Astrocyte (in vitro differentiated cells and primary cell): ENCODE measurements around the gene NCF4. TPM values are rescaled to one million over a fixed set of nuclear protein-coding genes. Genes with fewer than 3 reads are reported as not detected.

Experiments used
- DNase-seq: peaks from one replicate; pipeline ENCODE4 v3.0.0-alpha.2; 2010; ENCODE audit warnings: low read depth
- FAIRE-seq: peaks from 2 replicates; lab custom pipeline; 2011; peaks lifted over from hg19 to GRCh38; lab: Jason Lieb, UNC
- H2AFZ ChIP-seq: 2 replicates; pipeline ENCODE4 v1.6.0; 2012; ENCODE audit warnings: low read depth, low read length, inconsistent platforms
- H3K27ac ChIP-seq: 2 replicates; pipeline ENCODE4 v1.5.1; 2011; ENCODE audit warnings: low read depth, low read length, inconsistent platforms
- H3K27me3 ChIP-seq: 2 replicates; pipeline ENCODE4 v1.6.0; 2011; ENCODE audit warnings: low read length, inconsistent platforms; ENCODE audit not compliant: insufficient read depth
- H3K36me3 ChIP-seq: 2 replicates; pipeline ENCODE4 v1.5.1; 2011; ENCODE audit warnings: low read length, inconsistent platforms; ENCODE audit not compliant: insufficient read depth
- H3K4me1 ChIP-seq: 2 replicates; pipeline ENCODE4 v1.5.1; 2011; ENCODE audit warnings: low read length, inconsistent platforms; ENCODE audit not compliant: insufficient read depth
- H3K4me2 ChIP-seq: 2 replicates; pipeline ENCODE4 v1.6.0; 2012; ENCODE audit warnings: low read length, inconsistent platforms
- H3K4me3 ChIP-seq: 2 replicates; pipeline ENCODE4 v1.5.1; 2011; ENCODE audit warnings: low read depth, mild to moderate bottlenecking, low read length, inconsistent platforms; ENCODE audit not compliant: insufficient read depth
- H3K79me2 ChIP-seq: 2 replicates; pipeline ENCODE4 v1.6.0; 2012; ENCODE audit warnings: mild to moderate bottlenecking, low read length, inconsistent platforms; ENCODE audit not compliant: insufficient read depth
- H3K9ac ChIP-seq: 2 replicates; pipeline ENCODE4 v1.6.0; 2012; ENCODE audit warnings: mild to moderate bottlenecking, low read length, inconsistent platforms
- H3K9me3 ChIP-seq: 2 replicates; pipeline ENCODE4 v1.5.1; 2012; ENCODE audit warnings: low read depth, mild to moderate bottlenecking, low read length, inconsistent platforms; ENCODE audit not compliant: insufficient read depth
- H4K20me1 ChIP-seq: 2 replicates; pipeline ENCODE4 v1.6.0; 2012; ENCODE audit warnings: low read length, inconsistent platforms; ENCODE audit not compliant: insufficient read depth
- H3K27ac Mint-ChIP-seq: one replicate; pipeline ENCODE4 v1.8.0; 2021; ENCODE audit warnings: mild to moderate bottlenecking, mixed read lengths; ENCODE audit not compliant: unreplicated experiment
- H3K27me3 Mint-ChIP-seq: one replicate; pipeline ENCODE4 v1.8.0; 2021; ENCODE audit warnings: low read depth, mixed read lengths; ENCODE audit not compliant: unreplicated experiment
- H3K36me3 Mint-ChIP-seq: one replicate; pipeline ENCODE4 v1.8.0; 2021; ENCODE audit warnings: low read depth, mixed read lengths; ENCODE audit not compliant: unreplicated experiment
- H3K4me1 Mint-ChIP-seq: one replicate; pipeline ENCODE4 v1.8.0; 2021; ENCODE audit warnings: low read depth, mixed read lengths; ENCODE audit not compliant: unreplicated experiment
- H3K4me3 Mint-ChIP-seq: one replicate; pipeline ENCODE4 v1.8.0; 2021; ENCODE audit warnings: mild to moderate bottlenecking, moderate library complexity, mixed read lengths; ENCODE audit not compliant: unreplicated experiment
- H3K9me3 Mint-ChIP-seq: one replicate; pipeline ENCODE4 v1.8.0; 2021; ENCODE audit warnings: mild to moderate bottlenecking, mixed read lengths; ENCODE audit not compliant: unreplicated experiment
- CTCF ChIP-seq: IDR thresholded peaks from 2 replicates; pipeline ENCODE4 v1.5.1; 2011; ENCODE audit warnings: low read depth, mild to moderate bottlenecking, inconsistent platforms, low read length, moderate library complexity; ENCODE audit not compliant: insufficient read depth
- EZH2 ChIP-seq: IDR thresholded peaks from 2 replicates; pipeline ENCODE4 v1.6.1; 2012; ENCODE audit warnings: mild to moderate bottlenecking, low read length, inconsistent platforms; ENCODE audit not compliant: insufficient read depth
- total RNA-seq: library from RNA; stranded (reverse); gene quantifications from 2 replicates; pipeline ENCODE4 v1.2.1, GENCODE V29; 2021

The NCF4 gene
- total RNA-seq, 1 donor from 2014 or later, result not detected

- DNase-seq (no peak), FAIRE-seq (no peak)
- Mint-ChIP-seq H3K4me3 (no peak overlapping the region), H3K4me1 (no peaks in the 10 kb centered on the region), H3K27ac (no peak overlapping the region), H3K9me3 (peaks cover 5% of the 10 kb centered on the region), H3K27me3 (peaks cover 57% of the 10 kb centered on the region), H3K36me3 (peaks cover 3% of the 10 kb centered on the region)
- H3K36me3 ChIP-seq, result no peaks in the 10 kb centered on the region
- H3K4me1 ChIP-seq, result no peaks in the 10 kb centered on the region
- TF ChIP-seq CTCF, result no peak
- TF ChIP-seq EZH2, result no peak
- no peak overlapping the region for H3K4me2 ChIP-seq
- H3K27me3 ChIP-seq, result peaks cover 12% of the 10 kb centered on the region
- no peak overlapping the region for H3K9ac ChIP-seq
- no peaks in the 10 kb centered on the region for H3K79me2 ChIP-seq
- H3K27ac ChIP-seq, result no peak overlapping the region
- no peaks in the 10 kb centered on the region for H3K9me3 ChIP-seq
- no peaks in the 10 kb centered on the region for H4K20me1 ChIP-seq
- H3K4me3 ChIP-seq, result no peak overlapping the region
- no peak overlapping the region for H2AFZ ChIP-seq
These were observed 66.1 kb downstream of the NCF4 start for GRCh38 chr22:36926721-36927435.

Other genes with a start within 250 kb of the NCF4 start
- gene CACNG2, start 157.3 kb upstream of the NCF4 start, total RNA-seq, result not detected in 2 replicates
- gene IFT27, start 84.9 kb upstream of the NCF4 start, total RNA-seq, result 30.1 and 31.8 TPM in 2 replicates
- not detected in 2 replicates for gene PVALB, start 44.0 kb upstream of the NCF4 start, total RNA-seq
- 0.09 and 0.31 TPM in 2 replicates for gene CSF2RB, start 52.6 kb downstream of the NCF4 start, total RNA-seq
- gene TST, start 158.4 kb downstream of the NCF4 start, total RNA-seq, result 32.2 and 36.3 TPM in 2 replicates
- 65.2 and 67.8 TPM in 2 replicates for gene MPST, start 158.7 kb downstream of the NCF4 start, total RNA-seq
- 29.0 and 31.3 TPM in 2 replicates for gene KCTD17, start 190.7 kb downstream of the NCF4 start, total RNA-seq
- gene TMPRSS6, start 248.7 kb downstream of the NCF4 start, total RNA-seq, result not detected in 2 replicates